HG02588 (cell line): ENCODE measurements around the gene TMEFF2.

ENCODE experiments used
- ATAC-seq: cut with Tn5 transposase; IDR thresholded peaks from one replicate; pipeline ENCODE4 v1.9.1; 2021; ENCODE audit warnings: mild to moderate bottlenecking, moderate library complexity; ENCODE audit not compliant: unreplicated experiment

The TMEFF2 gene

GRCh38 chr2:192025637-192026036 lies 169.1 kb downstream of the TMEFF2 start:
- no peak for ATAC-seq

DNA sequence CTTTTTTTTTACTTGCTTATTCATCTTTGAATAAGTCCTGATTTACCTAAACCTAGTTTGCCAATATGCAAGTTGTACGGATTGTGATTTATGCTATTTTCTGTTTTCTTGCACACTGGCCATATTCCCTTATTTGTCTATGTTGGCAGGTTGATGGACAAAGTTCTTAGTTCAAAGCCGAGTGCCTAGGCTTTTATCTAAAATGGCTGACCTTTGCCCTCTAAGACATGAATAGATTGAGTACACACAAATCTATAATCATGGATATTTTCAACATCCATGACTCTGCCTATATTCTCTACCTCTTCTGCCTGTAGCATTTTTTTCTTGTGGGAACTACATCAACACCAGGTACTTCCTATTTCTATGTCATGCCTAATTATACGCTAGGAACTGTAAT lies 171.7 kb downstream of the TMEFF2 start:
- no peak for ATAC-seq

GRCh38 chr2:192017844-192018243 lies 176.9 kb downstream of the TMEFF2 start:
- no peak for ATAC-seq

DNA sequence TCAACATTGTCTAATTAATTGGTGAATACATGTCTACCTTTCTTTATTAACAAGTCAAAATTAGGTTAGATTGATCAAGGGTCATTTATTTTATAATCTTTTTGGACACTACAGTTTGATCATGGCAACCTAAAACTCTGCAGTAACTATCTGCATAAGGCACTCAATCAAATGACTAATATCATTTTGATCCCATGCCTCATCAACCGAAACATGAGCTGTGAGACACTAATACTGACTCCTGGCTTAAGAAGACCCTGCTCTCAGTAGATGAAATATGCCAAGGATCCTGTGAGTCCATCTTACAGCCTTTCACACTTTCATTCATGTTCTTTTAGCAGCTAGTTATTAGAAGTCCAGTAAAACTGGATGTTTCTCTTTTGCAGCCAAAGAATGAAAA lies 178.5 kb downstream of the TMEFF2 start:
- no peak for ATAC-seq

GRCh38 chr2:192013211-192013610 lies 181.5 kb downstream of the TMEFF2 start:
- ATAC-seq: no peak

- ATAC-seq: no peak
Observed at GRCh38 chr2:192011196-192011595, 183.5 kb downstream of the TMEFF2 start.

- ATAC-seq: no peak
Observed at GRCh38 chr2:192010073-192010472, 184.7 kb downstream of the TMEFF2 start.

DNA sequence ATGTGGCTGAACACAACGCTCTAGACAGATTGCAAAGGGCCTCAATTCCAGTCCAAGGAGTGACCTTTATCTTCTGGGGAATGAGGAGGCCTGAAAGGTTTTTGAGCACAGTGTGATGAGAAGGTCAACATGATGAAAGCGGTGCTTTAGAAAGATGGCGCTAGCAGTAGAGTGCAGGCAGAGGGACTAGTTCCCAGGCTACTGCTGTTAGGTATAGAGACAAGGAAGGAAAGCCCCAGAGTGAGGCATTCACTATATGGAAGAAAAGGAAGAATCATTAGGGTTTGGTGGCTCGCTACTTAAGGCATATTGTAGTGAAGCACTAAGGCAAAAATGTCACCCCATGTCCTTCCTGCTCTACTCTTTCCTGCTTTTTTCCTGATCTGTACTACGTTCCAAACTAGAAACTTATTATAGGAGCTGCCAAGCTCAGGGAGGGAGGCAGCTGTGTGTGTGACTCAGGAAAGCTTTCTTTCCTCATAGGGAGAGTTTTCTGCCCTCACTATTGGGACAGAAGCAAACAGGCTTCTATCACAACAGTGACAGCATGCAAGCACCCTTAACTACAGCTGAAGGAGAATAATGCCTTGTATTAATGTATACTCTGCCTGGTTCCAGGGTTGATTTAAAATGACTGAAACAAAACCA lies 187.0 kb downstream of the TMEFF2 start:
- no peak for ATAC-seq

GRCh38 chr2:192005211-192005610 lies 189.5 kb downstream of the TMEFF2 start:
- no peak for ATAC-seq

DNA sequence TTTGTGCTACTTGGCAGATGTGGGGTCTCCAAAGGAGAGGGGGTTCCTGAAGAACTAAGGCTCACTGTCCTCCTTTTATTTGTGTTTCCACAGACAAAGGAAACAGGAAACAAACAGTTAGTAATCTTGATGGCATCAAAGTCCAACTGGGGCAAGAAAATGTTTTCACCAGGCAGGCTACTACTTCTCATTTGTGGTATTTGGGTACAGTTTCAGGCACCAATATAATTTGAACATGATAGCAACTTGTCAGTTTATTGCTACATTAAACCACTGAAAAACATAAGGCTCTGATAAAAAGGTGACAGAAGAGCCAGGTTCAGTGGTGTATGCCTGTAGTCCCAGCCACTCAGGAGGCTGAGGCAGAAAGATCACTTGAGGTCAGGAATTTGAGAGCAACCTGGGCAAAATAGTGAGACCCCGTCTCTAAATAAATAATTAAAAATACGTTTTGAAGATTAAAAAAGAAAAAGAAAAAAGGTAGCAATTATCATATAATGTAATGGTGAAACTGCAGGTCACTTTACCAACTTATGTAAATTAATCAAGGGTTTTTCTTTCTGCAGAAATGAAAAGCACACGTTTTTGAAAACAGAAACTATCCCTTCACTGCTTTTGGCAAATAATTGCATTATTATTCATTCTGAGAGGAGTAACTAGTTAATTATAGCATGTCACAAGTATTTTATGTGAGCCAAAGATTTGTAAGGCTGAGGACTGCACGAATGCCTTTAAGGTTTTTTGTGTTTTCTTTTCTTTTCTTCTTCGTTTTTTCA lies 190.4 kb downstream of the TMEFF2 start:
- ATAC-seq: peak; percentile 69

GRCh38 chr2:192002418-192002817 lies 192.3 kb downstream of the TMEFF2 start:
- ATAC-seq: no peak

- no peak for ATAC-seq
Observed at GRCh38 chr2:192000196-192000980, 194.3 kb downstream of the TMEFF2 start.

- ATAC-seq: no peak
Observed at GRCh38 chr2:191999101-191999841, 195.5 kb downstream of the TMEFF2 start.

GRCh38 chr2:191995285-191995684 lies 199.4 kb downstream of the TMEFF2 start:
- ATAC-seq: no peak

GRCh38 chr2:191994749-191995148 lies 200.0 kb downstream of the TMEFF2 start:
- no peak for ATAC-seq

GRCh38 chr2:191991442-191991841 lies 203.3 kb downstream of the TMEFF2 start:
- no peak for ATAC-seq

DNA sequence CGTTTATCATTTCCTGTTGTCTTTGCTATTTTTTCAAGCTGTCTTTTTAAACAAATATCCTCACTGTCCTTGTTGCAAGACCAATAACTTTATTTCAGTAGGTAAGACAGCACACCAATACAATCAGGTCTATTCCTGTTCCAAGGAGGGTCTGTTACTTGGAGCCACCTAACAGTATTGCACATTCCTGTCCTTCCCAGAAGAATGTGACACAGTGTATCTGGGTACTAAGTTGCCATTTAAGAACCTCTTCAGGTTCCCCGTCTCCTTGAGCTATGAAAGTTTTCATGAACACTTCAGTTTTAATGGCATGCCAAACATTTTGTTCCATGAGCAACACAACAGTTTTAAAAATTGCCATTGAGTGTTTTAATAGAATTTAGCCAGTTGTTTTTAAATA lies 209.0 kb downstream of the TMEFF2 start:
- no peak for ATAC-seq

- ATAC-seq: no peak
Observed at GRCh38 chr2:191983591-191983990, 211.1 kb downstream of the TMEFF2 start.

- ATAC-seq: no peak
Observed at GRCh38 chr2:191983186-191983585, 211.5 kb downstream of the TMEFF2 start.

GRCh38 chr2:191981706-191982105 lies 213.0 kb downstream of the TMEFF2 start:
- no peak for ATAC-seq

- no peak for ATAC-seq
Observed at GRCh38 chr2:191980483-191980882, 214.2 kb downstream of the TMEFF2 start.
